Fibroblast of mammary gland (primary cell): ENCODE results near the gene SNN.

Source experiments
- DNase-seq: peaks from one replicate; pipeline ENCODE4 v3.0.0-alpha.2; 2010; ENCODE audit warnings: low read depth
- H3K4me3 ChIP-seq: 2 replicates; pipeline ENCODE4 v1.5.1; 2011; ENCODE audit warnings: low read depth, mild to moderate bottlenecking, low read length, moderate library complexity; ENCODE audit not compliant: control insufficient read depth
- CTCF ChIP-seq: conservative IDR thresholded peaks from 2 replicates; pipeline ENCODE4 v1.5.1; 2011; ENCODE audit warnings: low read depth, low read length, inconsistent platforms; ENCODE audit not compliant: control insufficient read depth, insufficient read depth

The SNN gene

GRCh38 chr16:11639925-11640899 lies 28.0 kb upstream of the SNN start:
- H3K4me3 ChIP-seq = no peak overlapping the region

GRCh38 chr16:11640987-11641817 lies 27.1 kb upstream of the SNN start:
- H3K4me3 ChIP-seq = no peak overlapping the region
- peak; percentile 84 for DNase-seq
- peak; percentile 83 for TF ChIP-seq CTCF

More at GRCh38 chr16:11639925-11640899, 28.0 kb upstream of the SNN start:
- TF ChIP-seq CTCF = no peak
- DNase-seq = peak; percentile 99

- no peak for TF ChIP-seq CTCF
- DNase-seq = no peak
- H3K4me3 ChIP-seq = no peak overlapping the region
Observed at GRCh38 chr16:11642765-11643116, 25.5 kb upstream of the SNN start.

- no peak for DNase-seq
Observed at GRCh38 chr16:11649276-11649675, 19.0 kb upstream of the SNN start.

GRCh38 chr16:11650641-11651591 lies 17.3 kb upstream of the SNN start:
- no peak overlapping the region for H3K4me3 ChIP-seq
- DNase-seq = no peak

More at GRCh38 chr16:11649276-11649675, 19.0 kb upstream of the SNN start:
- no peak overlapping the region for H3K4me3 ChIP-seq
- no peak for TF ChIP-seq CTCF

More at GRCh38 chr16:11650641-11651591, 17.3 kb upstream of the SNN start:
- TF ChIP-seq CTCF = no peak
